ENCODE results near the gene STOX1.
"Not testable (repeated sequence)": the region's sequence is repeated elsewhere in the genome, so short reads cannot be mapped to it uniquely, and the experiment has no call there.

The STOX1 gene

GRCh38 chr10:68902382-68902781 is 75.1 kb downstream of the STOX1 start:
- Histone ChIP-seq H3K79me2 (ENCODE audit: insufficient read depth, low read length) (peaks cover 59% of the 10 kb centered on the region), H3K27me3 (ENCODE audit: low read length) (no peaks in the 10 kb centered on the region), H3K27ac (ENCODE audit: low read depth, low read length) (no peak overlapping the region), H3K9me2 (replicated peaks; ENCODE audit: insufficient read depth, low read length) (no peaks in the 10 kb centered on the region), H4K20me1 (ENCODE audit: low read depth, low read length) (no peaks in the 10 kb centered on the region; the same call in 1 of the 2 replicates), H3K4me3 (ENCODE audit: insufficient read depth, low read length, poor library complexity, severe bottlenecking) (peak overlapping the region; percentile 96), H3K9me3 (ENCODE audit: insufficient read depth, low read length) (no peaks in the 10 kb centered on the region), H3F3A (ENCODE audit: insufficient read depth) (peaks cover 11% of the 10 kb centered on the region), H3K36me3 (ENCODE audit: low read length) (peaks cover 3% of the 10 kb centered on the region; the same call in 1 of the 2 replicates), H3K9ac (ENCODE audit: low read length) (peak overlapping the region; percentile 80), H2AFZ (ENCODE audit: low read depth, low read length, severe bottlenecking) (no peak overlapping the region), H3K4me2 (ENCODE audit: low read depth, low read length, poor library complexity, severe bottlenecking) (peak overlapping the region; percentile 82)
- no peak for TF ChIP-seq EZH2phosphoT487 (conservative IDR thresholded peaks at IDR 0.05; ENCODE audit: low read length)
- TF ChIP-seq CTCF (IDR thresholded peaks at IDR 0.05; ENCODE audit: insufficient read depth, low read length, poor library complexity, severe bottlenecking): no peak

GRCh38 chr10:68924593-68924992 is 97.3 kb downstream of the STOX1 start:
- H3K9me2 ChIP-seq (replicated peaks; ENCODE audit: insufficient read depth, low read length): no peaks in the 10 kb centered on the region
- peaks cover 12% of the 10 kb centered on the region; the same call in 1 of the 2 replicates for H3K36me3 ChIP-seq (ENCODE audit: low read length)
- no peak overlapping the region for H3K27ac ChIP-seq (ENCODE audit: low read depth, low read length)
- H3K27me3 ChIP-seq (ENCODE audit: low read length): no peaks in the 10 kb centered on the region
- no peak overlapping the region for H3K9ac ChIP-seq (ENCODE audit: low read length)
- TF ChIP-seq CTCF (IDR thresholded peaks at IDR 0.05; ENCODE audit: insufficient read depth, low read length, poor library complexity, severe bottlenecking): no peak
- TF ChIP-seq EZH2phosphoT487 (conservative IDR thresholded peaks at IDR 0.05; ENCODE audit: low read length): no peak
- no peak overlapping the region for H3K4me2 ChIP-seq (ENCODE audit: low read depth, low read length, poor library complexity, severe bottlenecking)
- no peaks in the 10 kb centered on the region for H3F3A ChIP-seq (ENCODE audit: insufficient read depth)
- no peak overlapping the region for H3K4me3 ChIP-seq (ENCODE audit: insufficient read depth, low read length, poor library complexity, severe bottlenecking)
- no peak overlapping the region for H2AFZ ChIP-seq (ENCODE audit: low read depth, low read length, severe bottlenecking)
- H3K9me3 ChIP-seq (ENCODE audit: insufficient read depth, low read length): no peaks in the 10 kb centered on the region
- H4K20me1 ChIP-seq (ENCODE audit: low read depth, low read length): no peaks in the 10 kb centered on the region
- H3K79me2 ChIP-seq (ENCODE audit: insufficient read depth, low read length): peaks cover 20% of the 10 kb centered on the region; the same call in 1 of the 2 replicates

GRCh38 chr10:68925489-68925888 is 98.2 kb downstream of the STOX1 start:
- TF ChIP-seq EZH2phosphoT487 (conservative IDR thresholded peaks at IDR 0.05; ENCODE audit: low read length) (no peak), CTCF (IDR thresholded peaks at IDR 0.05; ENCODE audit: insufficient read depth, low read length, poor library complexity, severe bottlenecking) (no peak)
- Histone ChIP-seq H3K36me3 (ENCODE audit: low read length) (peaks cover 9% of the 10 kb centered on the region; the same call in 1 of the 2 replicates), H3F3A (ENCODE audit: insufficient read depth) (no peaks in the 10 kb centered on the region), H3K4me3 (ENCODE audit: insufficient read depth, low read length, poor library complexity, severe bottlenecking) (no peak overlapping the region), H2AFZ (ENCODE audit: low read depth, low read length, severe bottlenecking) (no peak overlapping the region), H4K20me1 (ENCODE audit: low read depth, low read length) (no peaks in the 10 kb centered on the region), H3K27ac (ENCODE audit: low read depth, low read length) (no peak overlapping the region), H3K9me3 (ENCODE audit: insufficient read depth, low read length) (no peaks in the 10 kb centered on the region), H3K27me3 (ENCODE audit: low read length) (no peaks in the 10 kb centered on the region), H3K9me2 (replicated peaks; ENCODE audit: insufficient read depth, low read length) (no peaks in the 10 kb centered on the region), H3K9ac (ENCODE audit: low read length) (no peak overlapping the region), H3K4me2 (ENCODE audit: low read depth, low read length, poor library complexity, severe bottlenecking) (no peak overlapping the region), H3K79me2 (ENCODE audit: insufficient read depth, low read length) (peaks cover 20% of the 10 kb centered on the region; the same call in 1 of the 2 replicates)

- H3K9me2 ChIP-seq (replicated peaks; ENCODE audit: insufficient read depth, low read length); H3K36me3 ChIP-seq (ENCODE audit: low read length); H2AFZ ChIP-seq (ENCODE audit: low read depth, low read length, severe bottlenecking); H3K4me2 ChIP-seq (ENCODE audit: low read depth, low read length, poor library complexity, severe bottlenecking); H3K9me3 ChIP-seq (ENCODE audit: insufficient read depth, low read length); H4K20me1 ChIP-seq (ENCODE audit: low read depth, low read length); H3F3A ChIP-seq (ENCODE audit: insufficient read depth); H3K4me3 ChIP-seq (ENCODE audit: insufficient read depth, low read length, poor library complexity, severe bottlenecking); H3K27ac ChIP-seq (ENCODE audit: low read depth, low read length); H3K9ac ChIP-seq (ENCODE audit: low read length); H3K27me3 ChIP-seq (ENCODE audit: low read length): not testable (repeated sequence)
- peaks cover 14% of the 10 kb centered on the region; the same call in 1 of the 2 replicates for H3K79me2 ChIP-seq (ENCODE audit: insufficient read depth, low read length)
Observed at GRCh38 chr10:68929157-68929556, 101.8 kb downstream of the STOX1 start.

GRCh38 chr10:68929888-68930287 is 102.6 kb downstream of the STOX1 start:
- not testable (repeated sequence) for H3K9me2 ChIP-seq (replicated peaks; ENCODE audit: insufficient read depth, low read length); H3F3A ChIP-seq (ENCODE audit: insufficient read depth); H2AFZ ChIP-seq (ENCODE audit: low read depth, low read length, severe bottlenecking); H3K4me3 ChIP-seq (ENCODE audit: insufficient read depth, low read length, poor library complexity, severe bottlenecking); H4K20me1 ChIP-seq (ENCODE audit: low read depth, low read length); H3K27me3 ChIP-seq (ENCODE audit: low read length); H3K9ac ChIP-seq (ENCODE audit: low read length); H3K79me2 ChIP-seq (ENCODE audit: insufficient read depth, low read length); H3K4me2 ChIP-seq (ENCODE audit: low read depth, low read length, poor library complexity, severe bottlenecking); H3K9me3 ChIP-seq (ENCODE audit: insufficient read depth, low read length); H3K27ac ChIP-seq (ENCODE audit: low read depth, low read length)
- peaks cover 15% of the 10 kb centered on the region; the same call in 1 of the 2 replicates for H3K36me3 ChIP-seq (ENCODE audit: low read length)

- H3K4me2 ChIP-seq (ENCODE audit: low read depth, low read length, poor library complexity, severe bottlenecking); H3K27me3 ChIP-seq (ENCODE audit: low read length); H3K4me3 ChIP-seq (ENCODE audit: insufficient read depth, low read length, poor library complexity, severe bottlenecking); H3K27ac ChIP-seq (ENCODE audit: low read depth, low read length); H3K79me2 ChIP-seq (ENCODE audit: insufficient read depth, low read length); H3F3A ChIP-seq (ENCODE audit: insufficient read depth); H4K20me1 ChIP-seq (ENCODE audit: low read depth, low read length); H3K9ac ChIP-seq (ENCODE audit: low read length); H3K9me3 ChIP-seq (ENCODE audit: insufficient read depth, low read length); H3K9me2 ChIP-seq (replicated peaks; ENCODE audit: insufficient read depth, low read length); H2AFZ ChIP-seq (ENCODE audit: low read depth, low read length, severe bottlenecking): not testable (repeated sequence)
- H3K36me3 ChIP-seq (ENCODE audit: low read length): peaks cover 29% of the 10 kb centered on the region; the same call in 1 of the 2 replicates
Observed at GRCh38 chr10:68932860-68933259, 105.5 kb downstream of the STOX1 start.

Data from SU-DHL-6 (cell line).